ENCODE measurements around the gene UQCRC1. TPM values are rescaled to one million over a fixed set of nuclear protein-coding genes. Genes with fewer than 3 reads are reported as not detected.
A peak's percentile ranks its signal among the peaks of the same experiment; 100 is the strongest.

UQCRC1 gene
- total RNA-seq, 1 donor from 2014 or later = 240 TPM

- Histone ChIP-seq H2AFZ (replicated peaks) (no peak overlapping the region), H3K27ac (no peak overlapping the region), H3K4me2 (no peak overlapping the region), H4K20me1 (ENCODE audit: low read depth) (no peaks in the 10 kb centered on the region), H3K9me3 (ENCODE audit: low read depth) (no peaks in the 10 kb centered on the region), H3K4me3 (no peak overlapping the region), H3K27me3 (no peaks in the 10 kb centered on the region), H3K9ac (no peak overlapping the region), H3K4me1 (no peaks in the 10 kb centered on the region), H3K79me2 (ENCODE audit: low read depth) (no peaks in the 10 kb centered on the region), H3F3A (ENCODE audit: low read depth) (no peaks in the 10 kb centered on the region), H3K36me3 (no peaks in the 10 kb centered on the region)
- TF ChIP-seq CTCF (IDR thresholded peaks at IDR 0.05) (no peak), EZH2 (IDR thresholded peaks at IDR 0.05) (no peak), EZH2phosphoT487 (IDR thresholded peaks at IDR 0.05) (no peak)
- peak; percentile 26 for DNase-seq (ENCODE audit: low spot score)
- Mint-ChIP-seq H3K4me1 (peaks cover 13% of the 10 kb centered on the region), H3K36me3 (peaks cover 13% of the 10 kb centered on the region), H3K9me3 (no peaks in the 10 kb centered on the region), H3K27me3 (ENCODE audit: insufficient read depth, low read depth) (peaks cover 10% of the 10 kb centered on the region), H3K4me3 (peak overlapping the region; percentile 19), H3K27ac (no peak overlapping the region)
Measured at GRCh38 chr3:48595526-48596121, 13.8 kb downstream of the UQCRC1 start.

- H3F3A ChIP-seq (ENCODE audit: low read depth) = no peaks in the 10 kb centered on the region
- DNase-seq (ENCODE audit: low spot score) = no peak
- peaks cover 13% of the 10 kb centered on the region for H3K4me1 Mint-ChIP-seq
- TF ChIP-seq CTCF (IDR thresholded peaks at IDR 0.05) (no peak), EZH2phosphoT487 (IDR thresholded peaks at IDR 0.05) (no peak), EZH2 (IDR thresholded peaks at IDR 0.05) (no peak)
- H3K27ac Mint-ChIP-seq = peak within 1 kb of the TSS; percentile 83
- peaks cover 11% of the 10 kb centered on the region for H3K27me3 Mint-ChIP-seq (ENCODE audit: insufficient read depth, low read depth)
- H3K4me2 ChIP-seq = peak within 1 kb of the TSS; percentile 52
- H3K4me3 ChIP-seq = no peak within 1 kb of the TSS
- H3K36me3 Mint-ChIP-seq = peaks cover 12% of the 10 kb centered on the region
- H3K9me3 ChIP-seq (ENCODE audit: low read depth) = no peaks in the 10 kb centered on the region
- peak within 1 kb of the TSS; percentile 19 for H3K4me3 Mint-ChIP-seq
- no peaks in the 10 kb centered on the region for H3K36me3 ChIP-seq
- no peaks in the 10 kb centered on the region for H3K9me3 Mint-ChIP-seq
- no peaks in the 10 kb centered on the region for H3K4me1 ChIP-seq
- no peaks in the 10 kb centered on the region for H3K79me2 ChIP-seq (ENCODE audit: low read depth)
- H4K20me1 ChIP-seq (ENCODE audit: low read depth) = no peaks in the 10 kb centered on the region
- H3K27me3 ChIP-seq = no peaks in the 10 kb centered on the region
- H2AFZ ChIP-seq (replicated peaks) = no peak within 1 kb of the TSS
- no peak within 1 kb of the TSS for H3K27ac ChIP-seq
- no peak within 1 kb of the TSS for H3K9ac ChIP-seq
Measured at GRCh38 chr3:48595075-48595525, 14.3 kb downstream of the UQCRC1 start, which contains the start of gene COL7A1. COL7A1 (minus strand) TSS chr3:48595329; CDS start chr3:48595159, 170 bp downstream.

GRCh38 chr3:48594417-48595049, 14.9 kb downstream of the UQCRC1 start:
- H3K9me3 Mint-ChIP-seq = no peaks in the 10 kb centered on the region
- Histone ChIP-seq H3K9me3 (ENCODE audit: low read depth) (no peaks in the 10 kb centered on the region), H3K9ac (no peak overlapping the region), H4K20me1 (ENCODE audit: low read depth) (no peaks in the 10 kb centered on the region), H3K27me3 (no peaks in the 10 kb centered on the region), H3F3A (ENCODE audit: low read depth) (no peaks in the 10 kb centered on the region), H2AFZ (replicated peaks) (no peak overlapping the region), H3K4me1 (no peaks in the 10 kb centered on the region), H3K4me3 (no peak overlapping the region), H3K79me2 (ENCODE audit: low read depth) (no peaks in the 10 kb centered on the region), H3K36me3 (no peaks in the 10 kb centered on the region), H3K4me2 (peak overlapping the region; percentile 52), H3K27ac (no peak overlapping the region)
- no peak overlapping the region for H3K27ac Mint-ChIP-seq
- no peak overlapping the region for H3K4me3 Mint-ChIP-seq
- H3K36me3 Mint-ChIP-seq = peaks cover 11% of the 10 kb centered on the region
- DNase-seq (ENCODE audit: low spot score) = peak; percentile 18
- peaks cover 11% of the 10 kb centered on the region for H3K27me3 Mint-ChIP-seq (ENCODE audit: insufficient read depth, low read depth)
- peaks cover 13% of the 10 kb centered on the region for H3K4me1 Mint-ChIP-seq
- TF ChIP-seq CTCF (IDR thresholded peaks at IDR 0.05) = no peak
- TF ChIP-seq EZH2 (IDR thresholded peaks at IDR 0.05) = no peak
- TF ChIP-seq EZH2phosphoT487 (IDR thresholded peaks at IDR 0.05) = no peak
